Stimulated activated CD4-positive, alpha-beta T cell treated with anti-CD3 and anti-CD28 coated beads, Interleukin-15, amount 100 ng/mL, for 24 hours (primary cell): ENCODE data around the gene GAB4.
A peak's percentile ranks its signal among the peaks of the same experiment; 100 is the strongest.
"Not testable (repeated sequence)": the region's sequence is repeated elsewhere in the genome, so short reads cannot be mapped to it uniquely, and the experiment has no call there.

Experiments used
- DNase-seq: peaks from one replicate; pipeline ENCODE4 v3.0.0-alpha.2; 2020

GAB4 gene

GRCh38 chr22:16956290-16956689, 51.7 kb downstream of the GAB4 start:
- DNase-seq, result no peak

GRCh38 chr22:16955678-16956210, 52.3 kb downstream of the GAB4 start:
- DNase-seq, result peak; percentile 12

- DNase-seq, result no peak
Measured at GRCh38 chr22:16955081-16955480, 52.9 kb downstream of the GAB4 start.

- DNase-seq, result no peak
Measured at GRCh38 chr22:16954060-16954403, 54.0 kb downstream of the GAB4 start.

- no peak for DNase-seq
Measured at GRCh38 chr22:16953206-16954059, 54.6 kb downstream of the GAB4 start.

- peak; percentile 35 for DNase-seq
Measured at GRCh38 chr22:16949561-16949960, 58.5 kb downstream of the GAB4 start.

GRCh38 chr22:16937811-16938210, 70.2 kb downstream of the GAB4 start:
- no peak for DNase-seq

GRCh38 chr22:16937209-16937608, 70.8 kb downstream of the GAB4 start:
- DNase-seq, result not testable (repeated sequence)

- DNase-seq, result no peak
Measured at GRCh38 chr22:16936625-16937024, 71.4 kb downstream of the GAB4 start.

- no peak for DNase-seq
Measured at GRCh38 chr22:16935209-16935608, 72.8 kb downstream of the GAB4 start.

GRCh38 chr22:16933291-16934282, 74.4 kb downstream of the GAB4 start:
- no peak for DNase-seq

- DNase-seq, result no peak
Measured at GRCh38 chr22:16932577-16932976, 75.4 kb downstream of the GAB4 start.

GRCh38 chr22:16925407-16925966, 82.5 kb downstream of the GAB4 start:
- DNase-seq, result no peak

- DNase-seq, result no peak
Measured at GRCh38 chr22:16922706-16923105, 85.3 kb downstream of the GAB4 start.

- no peak for DNase-seq
Measured at GRCh38 chr22:16922076-16922475, 85.9 kb downstream of the GAB4 start.

- DNase-seq, result peak; percentile 79
Measured at GRCh38 chr22:16917144-16918003, 90.6 kb downstream of the GAB4 start.

- DNase-seq, result no peak
Measured at GRCh38 chr22:16915701-16916100, 92.3 kb downstream of the GAB4 start.

GRCh38 chr22:16914911-16915310, 93.1 kb downstream of the GAB4 start:
- not testable (repeated sequence) for DNase-seq

- DNase-seq, result no peak
Measured at GRCh38 chr22:16914006-16914405, 94.0 kb downstream of the GAB4 start.

- DNase-seq, result no peak
Measured at GRCh38 chr22:16912281-16912680, 95.7 kb downstream of the GAB4 start.
